ENCODE results near the gene SMIM35.
"Not testable (repeated sequence)": the region's sequence is repeated elsewhere in the genome, so short reads cannot be mapped to it uniquely, and the experiment has no call there.

SMIM35 gene

DNA sequence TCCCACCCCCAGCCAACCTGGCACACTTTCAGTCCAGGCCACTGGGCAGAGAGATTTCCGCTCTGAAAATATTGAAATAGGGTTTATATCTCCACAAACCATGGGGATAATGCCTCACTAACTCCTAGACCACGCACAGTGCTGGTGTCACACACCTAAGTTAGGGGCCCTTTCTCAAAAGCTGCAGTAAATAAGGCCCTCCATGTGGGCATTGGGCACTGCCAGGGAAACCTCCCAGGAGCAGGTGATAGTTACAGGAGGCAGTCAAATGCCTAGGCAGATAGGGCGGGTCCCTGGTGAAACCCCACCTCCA is 103.6 kb downstream of the SMIM35 start:
- no peak for DNase-seq (ENCODE audit: low read depth)

DNA sequence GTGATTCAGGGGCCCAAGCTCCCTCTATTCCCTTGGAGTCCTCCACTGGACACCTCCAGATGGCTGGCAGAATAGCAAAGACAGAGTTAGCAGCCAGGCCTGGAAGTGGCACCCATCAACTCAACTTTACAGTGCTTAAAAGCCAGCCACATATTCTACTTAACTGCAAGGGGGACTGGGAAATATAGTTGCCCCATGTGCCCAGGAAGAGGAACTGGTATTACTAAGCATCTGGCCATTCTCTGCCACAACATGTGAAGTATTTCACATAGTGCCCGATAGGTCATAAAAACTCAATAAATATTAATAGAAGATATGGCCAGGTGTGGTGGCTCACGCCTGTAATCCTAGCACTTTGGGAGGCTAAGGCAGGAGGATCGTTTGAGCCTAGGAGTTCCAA is 106.0 kb downstream of the SMIM35 start:
- DNase-seq (ENCODE audit: low read depth), result no peak

DNA sequence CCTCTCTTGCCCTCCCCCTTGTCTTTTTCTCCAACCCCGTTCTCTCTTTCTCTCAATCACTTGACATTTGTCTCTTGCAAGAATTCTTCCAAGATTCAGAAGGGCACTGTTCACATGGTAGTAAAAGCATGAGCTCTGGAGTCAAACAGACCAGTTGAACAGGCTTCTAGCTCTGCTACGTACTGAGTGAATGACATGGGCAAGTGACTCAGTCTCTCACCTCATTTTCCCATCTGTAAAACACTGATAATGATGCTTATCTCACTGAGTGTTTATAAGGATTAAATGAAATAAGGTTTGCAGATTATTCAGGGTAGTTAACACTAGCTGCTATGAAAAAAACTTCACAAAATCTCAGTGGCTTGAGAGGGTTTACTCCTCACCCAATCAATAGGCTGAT is 106.5 kb downstream of the SMIM35 start:
- DNase-seq (ENCODE audit: low read depth), result no peak

DNA sequence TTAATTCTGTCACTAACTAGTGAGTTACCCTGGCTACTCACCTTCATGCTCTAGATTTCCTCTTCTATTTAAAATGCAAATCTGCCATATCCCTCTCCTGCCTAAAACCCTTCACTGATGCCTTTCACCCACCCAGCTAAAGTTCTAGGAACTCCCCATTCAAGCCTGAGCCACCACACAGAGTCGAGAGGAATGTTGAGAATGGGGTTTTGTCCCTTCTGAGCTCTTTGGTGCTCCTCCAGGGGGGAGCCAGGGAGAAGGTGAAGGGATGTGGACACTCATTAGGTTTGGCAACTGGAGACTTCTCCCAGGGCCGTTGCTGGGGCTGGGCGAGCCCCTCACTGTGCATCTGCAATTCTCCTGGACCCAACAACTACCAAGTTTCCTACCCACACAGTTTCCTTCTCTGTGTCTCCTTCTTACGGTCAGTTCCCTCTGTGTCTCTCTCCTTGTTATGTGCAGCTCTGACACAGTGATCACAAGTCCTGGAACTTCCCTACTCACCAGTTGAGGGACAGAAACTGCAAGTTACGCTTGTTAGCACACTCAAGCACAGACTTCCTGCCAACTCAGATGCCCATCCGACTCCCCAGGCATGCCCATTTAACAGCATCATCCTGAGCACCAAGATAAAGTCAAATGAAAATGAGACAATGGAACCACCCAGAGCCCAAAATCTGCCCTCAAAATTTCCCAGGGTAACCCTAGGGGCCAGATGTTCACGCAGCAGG is 107.1 kb downstream of the SMIM35 start:
- no peak for DNase-seq (ENCODE audit: low read depth)

DNA sequence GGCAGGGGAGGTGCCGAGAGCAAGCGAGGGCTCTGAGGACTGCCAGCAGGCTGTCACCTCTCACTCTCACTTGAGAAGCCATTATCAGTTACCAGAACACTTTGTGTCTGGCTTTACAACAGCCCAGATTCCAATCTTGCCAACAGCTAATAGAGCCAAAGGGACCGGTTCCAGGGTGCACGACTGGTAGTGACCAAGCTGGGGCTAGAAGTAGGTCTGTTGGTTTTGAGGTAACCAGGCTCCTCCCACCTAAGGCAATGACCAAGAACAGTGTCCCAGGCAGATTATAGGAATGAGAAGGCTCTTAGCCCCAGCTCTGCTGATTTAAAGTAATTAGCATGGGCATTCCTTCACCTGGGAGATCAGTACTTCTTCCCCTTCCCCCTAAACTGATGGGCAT is 107.8 kb downstream of the SMIM35 start:
- DNase-seq (ENCODE audit: low read depth), result no peak

GRCh38 chr11:117978291-117978910 is 108.4 kb downstream of the SMIM35 start:
- DNase-seq (ENCODE audit: low read depth), result not testable (repeated sequence)

DNA sequence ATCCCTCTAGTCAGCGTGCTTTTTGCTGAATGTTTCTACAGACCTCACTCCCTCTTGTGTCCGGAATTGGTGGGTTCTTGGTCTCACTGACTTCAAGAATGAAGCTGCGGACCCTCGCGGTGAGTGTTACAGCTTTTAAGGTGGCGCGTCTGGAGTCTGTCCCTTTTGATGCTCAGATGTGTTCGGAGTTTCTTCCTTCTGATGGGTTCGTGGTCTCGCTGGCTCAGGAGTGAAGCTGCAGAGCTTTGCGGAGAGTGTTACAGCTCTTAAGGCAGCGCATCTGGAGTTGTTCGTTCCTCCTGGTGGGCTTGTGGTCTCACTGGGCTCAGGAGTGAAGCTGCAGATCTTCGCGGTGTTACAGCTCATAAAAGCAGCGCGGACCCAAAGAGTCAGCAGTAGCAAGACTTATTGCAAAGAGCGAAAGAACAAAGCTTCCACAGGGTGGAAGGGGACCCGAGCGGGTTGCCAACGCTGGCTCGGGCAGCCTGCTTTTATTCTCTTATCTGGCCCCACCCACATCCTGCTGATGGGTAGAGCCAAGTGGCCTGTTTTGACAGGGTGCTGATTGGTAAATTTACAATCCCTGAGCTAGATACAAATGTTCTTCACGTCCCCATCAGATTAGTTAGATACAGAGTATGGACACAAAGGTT is 109.0 kb downstream of the SMIM35 start:
- not testable (repeated sequence) for DNase-seq (ENCODE audit: low read depth)

GRCh38 chr11:117977029-117977428 is 109.7 kb downstream of the SMIM35 start:
- no peak for DNase-seq (ENCODE audit: low read depth)

- DNase-seq (ENCODE audit: low read depth), result no peak
Measured at GRCh38 chr11:117976445-117976844, 110.3 kb downstream of the SMIM35 start.

- DNase-seq (ENCODE audit: low read depth), result no peak
Measured at GRCh38 chr11:117973503-117973860, 113.3 kb downstream of the SMIM35 start.

DNA sequence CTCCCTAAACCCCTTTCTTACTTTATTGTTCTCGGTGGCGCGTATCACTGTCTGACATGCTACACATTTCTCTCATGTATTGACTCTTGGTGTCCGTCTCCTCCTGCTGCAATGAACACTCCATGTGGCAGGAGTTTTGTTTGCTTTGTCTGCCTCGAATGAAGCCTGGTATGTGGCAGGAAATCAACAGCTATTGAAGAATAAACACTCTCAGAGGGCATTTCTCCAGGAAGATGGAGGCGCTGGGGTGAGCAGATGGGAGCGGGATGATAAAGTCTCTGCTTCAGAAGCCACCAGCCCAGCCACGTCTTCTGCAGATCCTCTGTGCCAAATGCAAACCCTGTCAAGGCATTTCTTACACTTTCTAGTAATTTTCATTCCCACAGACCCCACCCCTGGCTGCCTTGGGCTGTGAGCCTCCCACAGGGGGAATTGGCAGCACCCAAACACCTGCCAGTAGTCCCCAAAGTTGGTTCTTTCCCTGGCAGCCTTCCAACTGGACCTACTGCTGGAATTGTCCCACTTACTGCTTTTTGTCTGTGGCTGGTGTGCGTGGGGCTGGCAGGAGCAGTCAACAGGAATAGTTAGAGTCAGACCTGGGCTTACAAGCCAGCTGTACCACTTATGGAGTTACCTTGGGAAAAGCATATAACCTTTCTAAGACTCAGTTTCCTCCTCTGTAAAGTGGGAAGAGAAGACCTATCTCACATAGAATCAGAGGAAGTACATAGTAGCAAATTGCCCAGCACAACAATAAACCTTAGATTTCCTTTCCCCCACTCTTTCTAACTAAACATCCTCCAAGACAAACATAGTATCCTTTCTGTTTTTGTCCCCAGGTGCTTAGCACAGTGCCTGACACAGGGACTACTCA is 113.9 kb downstream of the SMIM35 start:
- DNase-seq (ENCODE audit: low read depth), result no peak

- DNase-seq (ENCODE audit: low read depth), result no peak
Measured at GRCh38 chr11:117972044-117972443, 114.7 kb downstream of the SMIM35 start.

GRCh38 chr11:117970400-117971024 is 116.3 kb downstream of the SMIM35 start:
- no peak for DNase-seq (ENCODE audit: low read depth)

- DNase-seq (ENCODE audit: low read depth), result no peak
Measured at GRCh38 chr11:117969160-117969991, 117.4 kb downstream of the SMIM35 start.

DNA sequence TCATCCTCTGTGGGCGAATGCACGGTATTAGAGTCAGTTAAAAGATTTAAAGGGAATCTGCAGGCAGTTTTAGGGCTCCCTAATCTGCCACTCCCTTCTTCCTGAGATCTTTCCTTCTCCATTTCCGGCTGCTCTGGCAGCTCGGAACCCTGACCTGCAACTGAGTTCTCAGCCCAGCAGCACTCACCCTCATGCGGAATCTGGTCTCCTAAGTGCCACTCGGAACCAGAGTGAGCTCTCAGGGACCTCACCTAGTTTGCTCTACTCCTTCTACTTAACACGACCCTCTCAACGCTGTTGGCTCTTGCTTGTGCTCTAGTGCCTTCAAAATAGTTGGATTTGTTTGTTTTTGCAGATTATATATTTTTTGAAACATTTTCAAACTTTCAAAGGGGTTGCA is 119.9 kb downstream of the SMIM35 start:
- DNase-seq (ENCODE audit: low read depth), result no peak

DNA sequence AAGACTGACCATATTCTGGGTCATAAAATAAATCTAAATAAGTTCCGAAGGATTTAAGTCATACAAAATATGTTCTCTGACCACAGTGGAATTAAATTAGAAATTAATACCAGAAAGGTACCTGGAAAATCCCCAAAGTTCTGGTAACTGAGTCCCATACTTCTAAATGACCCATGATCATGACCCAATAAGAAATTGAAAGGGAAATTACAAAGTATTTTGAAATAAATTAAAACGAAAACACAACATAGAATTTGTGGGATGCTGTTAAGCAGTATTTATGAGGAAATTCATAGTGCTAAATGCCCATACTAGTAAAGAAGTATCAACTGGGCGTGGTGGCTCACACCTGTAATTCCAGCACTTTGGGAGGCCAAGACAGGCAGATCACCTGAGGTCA is 123.9 kb downstream of the SMIM35 start:
- DNase-seq (ENCODE audit: low read depth), result no peak

DNA sequence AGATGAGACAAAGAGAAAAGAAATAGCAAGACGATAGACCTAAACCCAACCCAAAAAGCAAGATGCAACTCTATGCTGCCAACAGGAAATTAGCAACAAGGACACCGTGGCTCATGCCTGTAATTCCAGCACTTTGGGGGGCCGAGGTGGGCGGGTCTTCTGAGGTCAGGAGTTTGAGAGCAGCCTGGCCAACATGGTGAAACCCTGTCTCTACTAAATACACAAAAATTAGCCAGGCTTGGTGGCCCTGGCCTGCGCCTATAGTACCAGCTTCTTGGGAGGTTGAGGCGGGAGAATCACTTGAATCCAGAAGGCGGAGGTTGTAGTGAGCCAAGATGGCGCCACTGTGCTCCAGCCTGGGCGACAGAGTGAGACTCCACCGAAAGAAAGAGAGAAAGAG is 124.9 kb downstream of the SMIM35 start:
- no peak for DNase-seq (ENCODE audit: low read depth)

DNA sequence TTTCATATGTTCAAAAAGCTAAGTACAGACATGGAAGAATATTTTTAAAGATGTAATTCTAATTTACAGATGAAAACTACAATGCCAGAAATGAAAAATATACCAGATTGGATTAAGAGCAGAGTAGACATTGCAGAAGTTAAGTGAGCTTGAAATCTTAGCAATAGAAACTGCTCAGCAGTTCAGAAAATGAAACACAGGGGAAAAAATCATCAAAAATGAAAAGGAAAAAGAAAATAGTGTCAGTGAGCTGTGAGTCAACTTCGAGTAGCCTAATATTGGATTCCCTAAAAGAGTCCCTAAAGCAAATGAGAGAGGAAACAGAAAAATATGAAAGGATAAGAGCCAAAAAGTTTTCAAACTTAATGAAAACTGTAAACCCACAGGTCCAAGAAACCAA is 126.4 kb downstream of the SMIM35 start:
- no peak for DNase-seq (ENCODE audit: low read depth)

DNA sequence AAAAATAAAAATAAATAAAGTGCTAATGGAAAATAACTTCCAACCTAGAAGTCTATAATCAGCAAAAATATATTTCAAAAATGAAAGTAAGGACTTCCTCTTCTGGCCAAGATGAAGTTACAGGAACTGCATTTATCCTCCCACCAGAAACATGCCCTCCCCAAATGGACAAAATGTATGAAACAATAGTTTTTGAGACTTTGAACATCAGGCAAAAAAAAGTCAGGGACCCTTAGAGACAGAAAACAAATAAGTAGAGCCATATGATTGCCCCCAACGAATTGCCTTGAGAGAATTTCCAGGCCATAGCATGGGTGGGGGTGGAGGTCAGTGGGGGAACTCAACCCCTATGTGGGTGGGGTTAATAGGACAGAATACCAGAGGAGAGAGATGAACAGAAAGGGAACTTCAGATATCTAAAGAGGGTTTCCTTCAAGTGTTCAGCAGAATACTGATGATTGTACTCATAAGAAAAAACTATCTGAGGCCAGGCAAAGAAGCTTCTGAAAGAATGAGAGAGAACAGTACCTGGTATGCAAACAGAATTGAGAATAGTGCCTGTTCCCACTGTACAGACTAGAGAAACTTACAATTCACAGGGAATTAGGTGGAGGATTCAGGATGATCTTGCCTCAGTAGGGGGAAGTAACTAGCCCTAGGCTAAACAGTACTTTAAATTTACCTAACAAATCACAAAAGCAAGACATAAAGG is 127.2 kb downstream of the SMIM35 start:
- no peak for DNase-seq (ENCODE audit: low read depth)

- no peak for DNase-seq (ENCODE audit: low read depth)
Measured at GRCh38 chr11:117958949-117959348, 127.8 kb downstream of the SMIM35 start.
